Caco-2 (cell line): Measurements from ENCODE around the gene RNF217. TPM values are rescaled to one million over a fixed set of nuclear protein-coding genes. Genes with fewer than 3 reads are reported as not detected.

ENCODE experiments used
- BruUV-seq: library from RNA; stranded (reverse); fragments of 400-500 nt; replicated peaks from 2 replicates; lab custom pipeline; 2021; lab: Mats Ljungman, UMichigan
- CTCF ChIA-PET: fragments of 300-600 bp; sonication (Branson Sonifier 250); formaldehyde crosslinking; loops from one replicate; lab custom pipeline; 2022; ENCODE audit warnings: antibody characterized with exemption; lab: Charles Lee
- POLR2A ChIA-PET: fragments of 300-600 bp; sonication (Branson Sonifier 250); formaldehyde crosslinking; loops from one replicate; lab custom pipeline; 2022; ENCODE audit warnings: antibody characterized with exemption; lab: Charles Lee
- DNase-seq, 2 experiments: peaks; one replicate each; pipeline versions ENCODE4 v3.0.0 to v3.0.0-alpha.2; 2020 to 2022
- H3K27me3 ChIP-seq: replicated peaks from 2 replicates; pipeline ENCODE4 v1.6.0; 2011; ENCODE audit warnings: low read length; ENCODE audit not compliant: control insufficient read depth, insufficient read depth
- H3K36me3 ChIP-seq: 2 replicates; pipeline ENCODE4 v1.5.1; 2011; ENCODE audit warnings: low read length; ENCODE audit not compliant: control insufficient read depth, insufficient read depth
- H3K4me1 ChIP-seq: fragments of 250-450 bp; sonication (Bioruptor Pico); 2 replicates; pipeline ENCODE4 v1.5.1; 2020; ENCODE audit warnings: mild to moderate bottlenecking
- H3K4me3 ChIP-seq: 2 replicates; pipeline ENCODE4 v1.5.1; 2011; ENCODE audit warnings: low read depth, mild to moderate bottlenecking, control low read depth, low read length
- H3K9me3 ChIP-seq: fragments of 250-450 bp; sonication (Bioruptor Pico); 2 replicates; pipeline ENCODE4 v1.5.1; 2020; ENCODE audit warnings: mild to moderate bottlenecking, moderate library complexity
- H3K27ac Mint-ChIP-seq: one replicate; pipeline ENCODE4 v1.8.0; 2022; ENCODE audit warnings: mixed read lengths; ENCODE audit not compliant: unreplicated experiment
- H3K27me3 Mint-ChIP-seq: one replicate; pipeline ENCODE4 v1.8.0; 2022; ENCODE audit warnings: mixed read lengths; ENCODE audit not compliant: insufficient read depth, unreplicated experiment
- H3K36me3 Mint-ChIP-seq: one replicate; pipeline ENCODE4 v1.8.0; 2022; ENCODE audit warnings: mild to moderate bottlenecking, mixed read lengths; ENCODE audit not compliant: insufficient read depth, unreplicated experiment
- H3K4me1 Mint-ChIP-seq: one replicate; pipeline ENCODE4 v1.8.0; 2022; ENCODE audit warnings: low read depth, mixed read lengths; ENCODE audit not compliant: unreplicated experiment
- H3K4me3 Mint-ChIP-seq: one replicate; pipeline ENCODE4 v1.8.0; 2022; ENCODE audit warnings: mild to moderate bottlenecking, moderate library complexity, mixed read lengths; ENCODE audit not compliant: unreplicated experiment
- H3K9me3 Mint-ChIP-seq: one replicate; pipeline ENCODE4 v1.8.0; 2022; ENCODE audit warnings: mixed read lengths; ENCODE audit not compliant: unreplicated experiment
- CTCF ChIP-seq, 2 experiments: fragments of 200-600 bp in 1 of 2; IDR thresholded peaks; 1 replicate in 1 of 2; 2 replicates in 1 of 2; pipeline versions ENCODE4 v1.5.1 to v1.8.0; 2011 to 2022; ENCODE audit warnings: antibody characterized with exemption in 1 of 2, control low read depth in 1 of 2, inconsistent platforms in 1 of 2, low read depth in 1 of 2, low read length in 1 of 2, mild to moderate bottlenecking in 1 of 2, moderate library complexity in 1 of 2; ENCODE audit not compliant: insufficient read depth in 1 of 2, severe bottlenecking in 1 of 2, unreplicated experiment in 1 of 2
- intact Hi-C: fragments of 100-400 bp; cut with micrococcal nuclease; formaldehyde crosslinking; loops from one replicate; pipeline ENCODE4 v1.10.0; 2022; ENCODE audit not compliant: unreplicated experiment
- total RNA-seq: library from RNA; stranded (reverse); gene quantifications from 2 replicates; pipeline ENCODE4 v1.2.3, GENCODE V29; 2022

The RNF217 gene
- total RNA-seq, 1 experiment from 2014 or later, result 0.09 TPM

- Histone ChIP-seq H3K4me1 (no peaks in the 10 kb centered on the region), H3K9me3 (no peaks in the 10 kb centered on the region), H3K27me3 (no peaks in the 10 kb centered on the region), H3K36me3 (no peaks in the 10 kb centered on the region), H3K4me3 (no peak overlapping the region)
- no TSS peak for BruUV-seq
- Mint-ChIP-seq H3K4me1 (no peaks in the 10 kb centered on the region), H3K9me3 (no peaks in the 10 kb centered on the region), H3K27ac (no peak overlapping the region), H3K4me3 (no peak overlapping the region), H3K27me3 (peaks cover 6% of the 10 kb centered on the region), H3K36me3 (no peaks in the 10 kb centered on the region)
- no peak for DNase-seq
- CTCF ChIA-PET, result no interaction called here
- TF ChIP-seq CTCF (IDR thresholded peaks at IDR 0.05; ENCODE audit: insufficient read depth in 1 of 2, low read depth in 1 of 2, low read length in 1 of 2, severe bottlenecking in 1 of 2, unreplicated experiment in 1 of 2), result no peak
- POLR2A ChIA-PET, result no interaction called here
- intact Hi-C loops, result no loop called here
Measured at GRCh38 chr6:125117818-125118217, 155.6 kb downstream of the RNF217 start.

GRCh38 chr6:125120054-125120590 lies 157.9 kb downstream of the RNF217 start:
- H3K27me3 ChIP-seq, result no peaks in the 10 kb centered on the region
- CTCF ChIA-PET, result no interaction called here
- no peaks in the 10 kb centered on the region for H3K4me1 Mint-ChIP-seq

GRCh38 chr6:125121894-125122293 lies 159.7 kb downstream of the RNF217 start:
- POLR2A ChIA-PET, result no interaction called here

More at GRCh38 chr6:125120054-125120590, 157.9 kb downstream of the RNF217 start:
- H3K4me1 ChIP-seq, result no peaks in the 10 kb centered on the region
- no peak for DNase-seq
- H3K36me3 ChIP-seq, result no peaks in the 10 kb centered on the region
- intact Hi-C loops, result no loop called here
- H3K27ac Mint-ChIP-seq, result no peak overlapping the region
- H3K4me3 Mint-ChIP-seq, result no peak overlapping the region
- no peaks in the 10 kb centered on the region for H3K9me3 ChIP-seq
- POLR2A ChIA-PET, result no interaction called here
- no peaks in the 10 kb centered on the region for H3K9me3 Mint-ChIP-seq
- H3K4me3 ChIP-seq, result no peak overlapping the region
- no peak for TF ChIP-seq CTCF (IDR thresholded peaks at IDR 0.05; ENCODE audit: insufficient read depth in 1 of 2, low read depth in 1 of 2, low read length in 1 of 2, severe bottlenecking in 1 of 2, unreplicated experiment in 1 of 2)
- BruUV-seq, result no TSS peak
- H3K36me3 Mint-ChIP-seq, result no peaks in the 10 kb centered on the region
- peaks cover 3% of the 10 kb centered on the region for H3K27me3 Mint-ChIP-seq

More at GRCh38 chr6:125121894-125122293, 159.7 kb downstream of the RNF217 start:
- intact Hi-C loops, result no loop called here
- no peak for DNase-seq
- no peaks in the 10 kb centered on the region for H3K4me1 Mint-ChIP-seq
- TF ChIP-seq CTCF (IDR thresholded peaks at IDR 0.05; ENCODE audit: insufficient read depth in 1 of 2, low read depth in 1 of 2, low read length in 1 of 2, severe bottlenecking in 1 of 2, unreplicated experiment in 1 of 2), result no peak
- H3K4me1 ChIP-seq, result no peaks in the 10 kb centered on the region
- H3K27ac Mint-ChIP-seq, result no peak overlapping the region
- H3K36me3 ChIP-seq, result no peaks in the 10 kb centered on the region
- no peaks in the 10 kb centered on the region for H3K27me3 ChIP-seq
- H3K4me3 Mint-ChIP-seq, result no peak overlapping the region
- BruUV-seq, result no TSS peak
- CTCF ChIA-PET, result no interaction called here
- no peak overlapping the region for H3K4me3 ChIP-seq
- H3K9me3 Mint-ChIP-seq, result no peaks in the 10 kb centered on the region
- no peaks in the 10 kb centered on the region for H3K9me3 ChIP-seq
- no peaks in the 10 kb centered on the region for H3K36me3 Mint-ChIP-seq
- H3K27me3 Mint-ChIP-seq, result peaks cover 3% of the 10 kb centered on the region
